OCI-LY3 (cell line): Measurements from ENCODE around the gene ZNF318.

Source experiments
- EZH2phosphoT487 ChIP-seq: fragments of 200-600 bp; shearing (Covaris generic); IDR thresholded peaks from 2 replicates; pipeline ENCODE4 v1.6.1; 2018; ENCODE audit warnings: antibody characterized with exemption, mixed run types, low read depth
- TF ChIP-seq, protein P1 (sequence below): fragments of 200-600, 300-600 bp; sonication (generic); IDR thresholded peaks from 2 replicates; pipeline ENCODE4 v1.5.1; 2014; ENCODE audit warnings: antibody characterized with exemption, low read length, low read depth

DNA sequence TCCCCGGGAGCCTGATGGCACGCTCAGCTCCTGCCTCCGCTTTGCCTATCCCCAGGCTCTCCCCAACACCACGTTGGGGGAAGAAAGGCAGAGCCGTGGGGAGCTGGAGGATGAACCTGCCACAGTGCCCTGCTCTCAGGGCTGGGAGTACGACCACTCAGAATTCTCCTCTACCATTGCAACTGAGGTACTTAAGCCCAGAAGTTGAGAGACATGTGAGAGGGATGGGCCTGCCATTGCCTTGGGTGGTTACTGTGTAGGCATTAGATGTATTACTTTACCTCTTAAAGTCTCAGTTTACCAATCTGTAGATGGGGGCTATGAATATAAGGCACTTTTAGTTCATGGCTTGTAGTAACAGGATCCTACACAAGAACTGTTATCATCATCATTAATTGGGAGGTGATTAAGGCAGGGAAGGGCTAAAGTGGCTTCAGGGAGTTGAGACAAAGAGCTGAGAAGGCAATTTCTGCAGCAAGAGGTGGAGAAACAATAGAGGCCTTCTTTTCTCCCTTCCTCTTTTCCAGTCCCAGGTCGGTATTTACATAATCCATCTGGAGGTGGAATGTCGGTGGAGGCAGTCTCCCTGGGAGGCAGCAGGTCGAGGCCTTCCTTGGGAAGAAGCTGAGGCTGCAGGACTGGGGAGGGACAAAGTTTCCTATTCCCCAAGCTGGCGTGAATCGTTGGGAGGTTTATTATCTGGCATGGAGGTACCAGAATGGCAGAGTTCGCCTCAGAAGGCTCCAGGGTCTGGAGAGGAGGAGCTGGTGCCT, 70.7 kb downstream of the ZNF318 start:
- TF ChIP-seq, protein P1, sequence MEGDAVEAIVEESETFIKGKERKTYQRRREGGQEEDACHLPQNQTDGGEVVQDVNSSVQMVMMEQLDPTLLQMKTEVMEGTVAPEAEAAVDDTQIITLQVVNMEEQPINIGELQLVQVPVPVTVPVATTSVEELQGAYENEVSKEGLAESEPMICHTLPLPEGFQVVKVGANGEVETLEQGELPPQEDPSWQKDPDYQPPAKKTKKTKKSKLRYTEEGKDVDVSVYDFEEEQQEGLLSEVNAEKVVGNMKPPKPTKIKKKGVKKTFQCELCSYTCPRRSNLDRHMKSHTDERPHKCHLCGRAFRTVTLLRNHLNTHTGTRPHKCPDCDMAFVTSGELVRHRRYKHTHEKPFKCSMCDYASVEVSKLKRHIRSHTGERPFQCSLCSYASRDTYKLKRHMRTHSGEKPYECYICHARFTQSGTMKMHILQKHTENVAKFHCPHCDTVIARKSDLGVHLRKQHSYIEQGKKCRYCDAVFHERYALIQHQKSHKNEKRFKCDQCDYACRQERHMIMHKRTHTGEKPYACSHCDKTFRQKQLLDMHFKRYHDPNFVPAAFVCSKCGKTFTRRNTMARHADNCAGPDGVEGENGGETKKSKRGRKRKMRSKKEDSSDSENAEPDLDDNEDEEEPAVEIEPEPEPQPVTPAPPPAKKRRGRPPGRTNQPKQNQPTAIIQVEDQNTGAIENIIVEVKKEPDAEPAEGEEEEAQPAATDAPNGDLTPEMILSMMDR, result no peak
- TF ChIP-seq EZH2phosphoT487, result no peak
